H7 (cell line): ENCODE results near the gene CST5. TPM values are rescaled to one million over a fixed set of nuclear protein-coding genes. Genes with fewer than 3 reads are reported as not detected.
A peak's percentile ranks its signal among the peaks of the same experiment; 100 is the strongest.
"Not testable (repeated sequence)": the region's sequence is repeated elsewhere in the genome, so short reads cannot be mapped to it uniquely, and the experiment has no call there.

Experiments
- DNase-seq: peaks from one replicate; pipeline ENCODE4 v3.0.0; 2012
- H3K27me3 ChIP-seq: 2 replicates; pipeline ENCODE4 v1.6.0; 2011; ENCODE audit warnings: mild to moderate bottlenecking, low read length; ENCODE audit not compliant: control insufficient read depth, insufficient read depth
- H3K36me3 ChIP-seq: replicated peaks from 2 replicates; pipeline ENCODE4 v1.5.1; 2011; ENCODE audit warnings: low read length; ENCODE audit not compliant: control insufficient read depth, insufficient read depth
- H3K4me3 ChIP-seq: 2 replicates; pipeline ENCODE4 v1.5.1; 2011; ENCODE audit warnings: low read depth, mild to moderate bottlenecking, control low read depth, low read length, moderate library complexity; ENCODE audit not compliant: insufficient read depth
- total RNA-seq: library from RNA; depleted of rRNA; stranded (reverse); fragments of >200 nt; shearing (Covaris generic); gene quantifications from 2 replicates; pipeline ENCODE4 v1.2.3, GENCODE V29; 2014

Gene CST5
- total RNA-seq, 1 experiment from 2014 or later = not detected

DNA sequence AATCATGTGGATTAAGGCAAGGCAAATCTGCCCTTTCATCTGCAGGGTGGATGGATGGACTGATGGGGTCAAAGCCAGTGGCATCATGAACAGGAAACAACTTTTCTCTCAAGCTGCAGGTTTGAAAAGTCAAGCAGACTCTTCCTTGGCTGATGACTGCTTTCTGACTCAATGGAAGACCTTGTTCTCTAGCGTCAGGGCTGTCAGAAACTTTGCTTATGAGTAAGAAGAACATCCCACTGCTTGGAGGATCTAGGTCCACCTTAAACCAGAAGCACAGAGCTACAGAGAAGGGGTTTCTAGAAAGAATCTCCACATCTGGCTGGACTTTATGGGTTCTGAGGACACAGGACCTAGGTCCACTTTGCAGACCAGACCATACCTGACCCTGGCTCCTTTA, 36.3 kb upstream of the CST5 start:
- Histone ChIP-seq H3K4me3 (no peak overlapping the region), H3K27me3 (no peaks in the 10 kb centered on the region), H3K36me3 (no peaks in the 10 kb centered on the region)
- DNase-seq = no peak

DNA sequence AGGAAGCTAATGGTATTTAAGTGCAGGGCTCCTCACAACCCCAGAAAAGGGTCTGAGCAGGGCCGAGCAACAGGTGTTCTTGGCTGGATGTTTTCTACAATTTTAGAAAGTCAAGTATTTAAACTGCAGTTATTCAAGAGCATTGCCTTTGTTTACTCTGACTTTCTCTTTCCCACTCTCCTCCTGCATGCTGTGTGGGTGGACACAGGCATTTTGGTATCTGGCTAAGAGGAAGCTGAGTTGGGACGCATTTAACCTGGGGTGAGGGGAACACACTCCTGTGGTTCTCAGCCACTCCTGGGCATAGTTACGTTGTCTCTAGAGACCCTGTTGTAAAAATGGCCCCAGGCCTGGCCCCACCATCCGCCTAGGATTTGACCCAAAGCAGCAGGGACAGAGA, 34.9 kb upstream of the CST5 start:
- H3K36me3 ChIP-seq, H3K4me3 ChIP-seq: not testable (repeated sequence)

DNA sequence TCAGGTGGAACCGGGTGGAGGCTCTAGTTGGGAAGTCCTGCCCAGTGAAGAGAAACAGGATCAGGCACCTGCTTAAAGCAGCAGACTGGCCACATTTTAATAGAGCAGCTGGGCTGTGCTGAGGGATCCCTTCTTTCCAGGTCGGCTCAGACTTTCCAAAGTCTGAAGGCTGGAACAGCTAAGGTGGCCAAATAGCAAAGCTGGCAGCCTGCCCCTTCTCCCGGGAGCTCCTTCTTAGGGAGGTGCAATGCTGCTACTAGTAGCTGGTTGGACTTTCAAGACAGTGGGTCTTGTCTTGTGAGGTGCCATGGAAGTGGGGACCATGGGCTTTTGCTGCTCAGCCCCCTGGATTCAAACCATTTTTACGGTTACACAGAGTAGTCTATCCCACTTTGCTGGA, 30.7 kb upstream of the CST5 start:
- H3K27me3 ChIP-seq = no peaks in the 10 kb centered on the region
- no peaks in the 10 kb centered on the region for H3K36me3 ChIP-seq
- DNase-seq = no peak

More for the DNA sequence above, 34.9 kb upstream of the CST5 start:
- not testable (repeated sequence) for DNase-seq, H3K27me3 ChIP-seq

DNA sequence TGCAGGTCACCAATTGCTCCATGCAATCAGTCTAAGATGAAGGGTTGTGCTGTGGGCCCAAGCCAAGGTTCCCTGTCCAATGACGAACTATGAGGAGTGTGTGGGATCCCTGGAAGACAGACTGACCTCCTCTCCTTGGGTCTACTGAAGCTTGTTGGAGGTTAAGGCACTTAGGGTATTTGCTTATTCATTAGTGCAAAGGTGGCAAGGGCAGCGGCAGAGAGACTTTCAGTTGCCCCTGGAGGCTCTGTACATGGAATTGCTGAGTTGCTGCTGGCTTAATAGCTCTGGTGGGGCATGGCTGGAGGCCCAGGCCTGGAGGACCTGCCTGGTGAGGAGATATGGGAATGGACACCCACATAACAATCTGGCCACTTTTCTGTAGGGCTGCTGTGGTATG, 29.8 kb upstream of the CST5 start:
- DNase-seq = no peak
- no peak overlapping the region for H3K4me3 ChIP-seq
- H3K36me3 ChIP-seq = no peaks in the 10 kb centered on the region
- no peaks in the 10 kb centered on the region for H3K27me3 ChIP-seq

More for the DNA sequence above, 30.7 kb upstream of the CST5 start:
- no peak overlapping the region for H3K4me3 ChIP-seq

DNA sequence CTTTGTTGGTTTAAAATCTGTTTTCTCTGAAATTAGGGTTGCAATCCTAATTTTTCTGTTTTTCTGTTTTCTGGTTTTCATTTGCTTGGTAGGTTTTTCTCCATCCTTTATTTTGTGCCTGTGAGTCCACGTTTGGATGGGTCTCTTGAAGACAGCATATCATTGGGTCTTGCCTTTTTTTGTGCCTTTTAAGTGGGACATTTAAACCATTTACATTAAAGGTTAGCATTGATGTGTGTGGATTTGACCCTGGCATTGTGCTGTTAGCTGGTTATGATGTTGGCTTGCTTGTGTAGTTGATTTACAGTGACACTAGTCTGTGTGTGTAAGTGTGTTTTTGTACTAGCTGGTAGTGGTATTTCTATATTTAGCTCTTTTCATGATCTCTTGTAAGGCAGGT, 28.0 kb upstream of the CST5 start:
- no peak for DNase-seq
- H3K36me3 ChIP-seq = no peaks in the 10 kb centered on the region
- H3K27me3 ChIP-seq = no peaks in the 10 kb centered on the region
- no peak overlapping the region for H3K4me3 ChIP-seq

DNA sequence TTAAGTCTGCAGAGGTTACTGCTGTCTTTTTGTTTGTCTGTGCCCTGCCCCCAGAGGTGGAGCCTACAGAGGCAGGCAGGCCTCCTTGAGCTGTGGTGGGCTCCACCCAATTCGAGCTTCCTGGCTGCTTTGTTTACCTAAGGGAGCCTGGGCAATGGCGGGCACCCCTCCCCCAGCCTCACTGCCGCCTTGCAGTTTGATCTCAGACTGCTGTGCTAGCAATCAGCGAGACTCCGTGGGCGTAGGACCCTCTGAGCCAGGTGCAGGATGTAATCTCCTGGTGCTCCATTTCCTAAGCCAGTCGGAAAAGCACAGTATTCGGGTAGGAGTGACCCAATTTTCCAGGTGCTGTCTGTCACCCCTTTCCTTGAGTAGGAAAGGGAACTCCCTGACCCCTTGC, 22.8 kb upstream of the CST5 start:
- H3K4me3 ChIP-seq, DNase-seq, H3K27me3 ChIP-seq, H3K36me3 ChIP-seq: not testable (repeated sequence)

DNA sequence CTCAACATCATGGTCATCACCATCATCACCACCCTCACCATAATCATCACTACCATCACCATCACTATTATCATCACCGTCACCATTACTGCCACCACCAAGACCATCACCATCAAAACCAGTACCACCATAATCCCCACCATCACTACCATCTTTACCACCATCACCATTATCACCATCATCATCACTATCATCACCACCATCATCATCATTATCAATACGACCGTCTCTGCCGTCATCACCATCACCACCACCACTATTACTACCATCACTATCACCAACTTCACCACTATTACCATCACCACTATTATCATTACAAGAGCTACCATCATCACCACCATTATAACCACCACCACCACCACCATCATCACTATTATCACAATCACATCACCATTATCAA, 11.3 kb upstream of the CST5 start:
- not testable (repeated sequence) for DNase-seq, H3K27me3 ChIP-seq, H3K4me3 ChIP-seq, H3K36me3 ChIP-seq

DNA sequence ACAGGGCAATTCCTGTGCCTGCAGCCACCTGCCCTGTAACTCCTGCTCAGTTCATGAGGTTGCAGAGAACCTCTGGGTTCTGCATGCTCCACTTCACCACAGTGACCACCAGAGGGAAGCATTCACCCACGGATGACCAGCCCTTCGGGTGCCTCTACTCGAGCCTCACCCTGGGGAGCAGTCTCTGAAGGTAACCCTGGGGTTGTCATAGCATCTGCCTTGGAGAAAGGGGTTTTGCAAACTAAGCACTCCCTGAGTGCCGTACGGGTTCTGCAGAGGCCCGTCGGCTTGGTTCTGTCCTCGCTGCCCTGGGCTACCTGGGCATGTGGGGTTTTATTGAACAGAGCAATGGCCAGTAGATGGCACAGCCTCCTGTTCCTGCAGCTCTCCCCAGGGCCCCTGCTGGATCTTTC, 10.2 kb upstream of the CST5 start:
- H3K36me3 ChIP-seq = no peaks in the 10 kb centered on the region
- no peak overlapping the region for H3K4me3 ChIP-seq
- peak; percentile 68 for DNase-seq
- no peaks in the 10 kb centered on the region for H3K27me3 ChIP-seq

DNA sequence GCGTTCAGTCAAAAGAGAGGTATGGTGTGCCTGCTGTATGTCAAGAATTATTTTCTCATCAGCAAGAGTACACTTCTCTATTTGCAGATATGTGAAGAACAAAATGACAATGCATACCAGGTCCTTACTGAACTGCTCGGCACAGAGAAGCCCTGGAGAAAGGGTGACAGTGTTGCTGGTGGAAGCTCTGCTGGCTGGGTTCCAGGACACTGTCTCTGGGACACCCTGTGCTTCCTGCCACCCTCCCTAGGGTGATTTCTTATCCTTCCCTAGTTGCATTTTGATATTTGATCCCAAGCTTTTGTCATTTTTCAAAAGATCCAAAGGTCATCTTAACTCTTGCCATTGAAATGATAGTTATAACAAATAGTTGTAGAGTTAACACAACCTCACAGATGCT, 8.3 kb upstream of the CST5 start:
- H3K27me3 ChIP-seq = no peaks in the 10 kb centered on the region
- no peak for DNase-seq

DNA sequence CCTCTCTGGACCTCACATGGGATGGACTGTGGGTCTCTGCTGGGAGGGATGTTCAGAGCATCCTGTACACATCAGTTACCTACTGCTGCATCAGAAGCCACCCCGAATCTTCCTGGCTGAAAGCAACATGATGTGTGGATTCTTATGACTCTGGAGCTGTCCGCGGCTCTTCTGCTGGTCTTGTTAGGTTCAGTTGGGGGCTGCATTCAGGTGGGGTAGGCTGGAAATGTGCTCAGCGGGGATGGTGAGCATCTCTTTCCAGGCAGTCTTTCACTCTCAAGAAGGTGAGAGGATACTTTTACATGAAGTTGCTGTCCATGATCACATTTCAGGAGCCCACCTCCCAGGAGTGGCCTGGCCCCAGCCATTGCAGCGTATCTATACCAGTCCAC, 5.2 kb upstream of the CST5 start:
- H3K36me3 ChIP-seq = no peaks in the 10 kb centered on the region
- no peak overlapping the region for H3K4me3 ChIP-seq
- no peaks in the 10 kb centered on the region for H3K27me3 ChIP-seq
- DNase-seq = no peak

More for the DNA sequence above, 8.3 kb upstream of the CST5 start:
- H3K4me3 ChIP-seq = no peak overlapping the region
- no peaks in the 10 kb centered on the region for H3K36me3 ChIP-seq

DNA sequence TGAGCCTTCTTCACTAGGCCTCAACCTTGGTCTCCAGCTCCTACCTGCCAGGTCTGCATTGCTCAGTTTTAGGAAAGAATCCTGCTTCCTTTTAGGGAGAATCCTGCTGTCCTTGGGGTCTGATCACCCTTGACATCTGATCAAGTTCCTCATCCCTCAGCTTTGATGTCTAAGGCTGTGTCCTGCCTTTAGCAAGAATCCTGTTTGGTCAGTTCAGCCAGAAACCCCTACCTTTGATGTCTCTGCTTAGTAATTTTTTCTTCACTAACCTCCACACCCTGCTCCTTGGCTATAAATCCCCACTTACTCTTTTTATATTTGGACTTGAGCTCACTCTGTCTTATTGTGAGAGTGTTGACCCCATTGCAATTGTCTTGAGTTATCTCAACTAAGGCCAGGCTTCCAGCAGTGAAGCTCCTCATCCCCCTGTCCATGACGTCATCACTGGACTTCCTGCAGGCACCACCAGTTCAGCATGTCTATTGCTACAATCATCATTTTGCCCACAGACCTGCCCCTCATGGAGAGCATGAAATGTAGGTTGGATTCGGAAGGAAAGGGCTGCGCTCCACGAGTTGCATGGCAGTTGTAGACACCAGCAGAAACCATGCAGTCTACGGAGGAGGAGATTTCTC, 4.7 kb upstream of the CST5 start:
- Histone ChIP-seq H3K4me3 (no peak overlapping the region), H3K27me3 (no peaks in the 10 kb centered on the region), H3K36me3 (no peaks in the 10 kb centered on the region)
- DNase-seq = no peak

DNA sequence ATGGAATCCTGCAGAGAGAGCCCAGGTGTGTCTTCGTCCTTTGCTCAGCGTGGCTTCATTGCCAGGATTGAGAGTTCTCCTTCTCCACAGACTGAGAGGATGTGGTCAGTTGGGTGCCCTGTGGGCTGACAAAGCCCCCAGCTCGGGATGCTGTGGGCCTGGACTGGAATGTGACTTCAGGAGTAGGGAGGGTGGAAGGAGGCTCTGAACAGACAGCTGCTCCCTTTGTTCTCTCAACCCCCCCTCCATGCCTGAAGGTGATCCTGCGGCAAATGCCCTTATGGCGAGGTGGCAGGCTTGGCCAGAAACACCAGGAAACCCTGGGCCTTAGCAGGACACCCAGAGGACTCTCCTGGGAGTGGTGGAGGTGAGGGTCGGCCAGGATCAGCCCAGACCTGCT, 1.8 kb upstream of the CST5 start:
- Histone ChIP-seq H3K27me3 (no peaks in the 10 kb centered on the region), H3K36me3 (no peaks in the 10 kb centered on the region), H3K4me3 (no peak overlapping the region)
- DNase-seq = no peak

DNA sequence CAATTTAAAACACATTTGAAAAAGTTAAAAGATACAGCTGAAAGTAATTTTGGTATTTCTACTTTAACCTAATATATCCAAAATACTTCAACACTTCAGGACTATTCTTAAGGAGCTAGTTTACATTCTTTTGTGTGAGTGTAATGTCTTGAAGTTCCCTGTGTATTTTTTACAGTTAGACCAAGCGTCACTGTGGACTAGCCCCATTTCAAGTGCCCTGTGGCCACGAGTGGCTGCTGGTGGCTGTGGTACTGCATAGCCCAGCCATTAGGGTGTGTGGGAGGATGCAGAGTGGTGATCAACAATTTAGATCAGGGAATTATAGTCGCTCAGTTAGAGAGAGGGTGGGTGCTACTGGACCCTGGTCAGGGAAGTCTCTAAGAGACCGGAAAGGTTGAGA, 869 bp upstream of the CST5 start:
- Histone ChIP-seq H3K36me3 (no peaks in the 10 kb centered on the region), H3K27me3 (no peaks in the 10 kb centered on the region), H3K4me3 (no peak overlapping the region)
- no peak for DNase-seq

DNA sequence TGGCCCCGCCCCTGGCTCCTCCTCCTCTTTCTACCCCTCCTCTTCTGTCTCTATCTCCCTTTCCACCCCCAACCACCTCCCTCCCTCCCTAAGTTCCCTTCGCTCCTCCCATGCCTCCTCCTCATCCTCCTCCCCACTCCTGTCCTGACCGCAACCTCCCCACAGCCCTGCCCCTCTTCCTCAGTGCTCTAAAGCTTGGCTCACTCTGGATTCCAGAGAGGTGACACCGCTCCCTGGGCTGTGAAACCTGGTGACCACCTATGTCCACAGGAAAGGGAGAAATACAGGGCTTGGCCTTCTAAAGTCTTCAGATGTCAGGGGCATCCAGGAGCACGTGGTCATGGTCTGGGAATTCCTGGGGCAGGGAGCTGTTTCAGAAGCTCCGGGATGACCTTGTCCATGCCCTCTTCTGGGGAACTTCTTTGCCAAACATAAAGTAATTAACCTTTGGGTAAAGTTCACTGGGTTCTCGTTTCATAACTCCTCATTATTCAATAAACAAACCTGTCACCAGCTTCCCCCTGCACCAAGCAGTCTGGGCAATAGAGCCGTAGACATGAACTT, 345 bp upstream of the CST5 start:
- no peak for DNase-seq
- Histone ChIP-seq H3K36me3 (no peaks in the 10 kb centered on the region), H3K4me3 (no peak overlapping the region), H3K27me3 (no peaks in the 10 kb centered on the region)

DNA sequence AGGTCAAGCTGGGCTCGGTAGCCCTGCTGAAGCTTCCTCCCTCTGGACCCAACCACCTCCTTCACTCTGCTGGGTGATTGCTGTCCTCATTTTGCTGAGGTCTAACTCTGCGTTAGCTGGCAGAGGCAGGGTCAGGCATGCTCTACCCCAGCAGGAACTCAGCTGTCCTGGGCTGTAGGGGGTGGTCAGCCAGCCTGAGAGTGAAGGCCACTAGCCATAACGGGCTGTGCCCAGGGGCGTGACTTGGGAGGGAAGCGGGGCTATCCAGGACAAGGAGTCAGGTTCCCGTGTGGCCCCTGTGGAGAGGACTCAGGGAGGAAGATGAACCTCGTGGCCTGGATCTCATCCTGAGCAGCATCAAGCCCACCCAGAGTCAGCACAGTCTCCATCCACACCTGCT, 761 bp downstream of the CST5 start:
- no peak for DNase-seq
- Histone ChIP-seq H3K4me3 (no peak overlapping the region), H3K36me3 (no peaks in the 10 kb centered on the region), H3K27me3 (no peaks in the 10 kb centered on the region)
